WTC11 (cell line): Measurements from ENCODE around the gene UBAP1L. TPM values are rescaled to one million over a fixed set of nuclear protein-coding genes. Genes with fewer than 3 reads are reported as not detected.

Source experiments
- ATAC-seq: fragments of 200-7000 bp; cut with Tn5 transposase; 2 replicates; pipeline ENCODE4 v1.10.0; 2021; ENCODE audit warnings: mild to moderate bottlenecking, moderate library complexity
- CTCF ChIA-PET: fragments of 300-600 bp; sonication (Branson Sonifier 250); formaldehyde crosslinking; loops from one replicate; lab custom pipeline; 2021; ENCODE audit warnings: antibody characterized with exemption; lab: Charles Lee
- POLR2A ChIA-PET: fragments of 350-600 bp; sonication (Branson Sonifier 250); formaldehyde crosslinking; loops from one replicate; lab custom pipeline; 2021; ENCODE audit warnings: antibody characterized with exemption; lab: Charles Lee
- DNase-seq: peaks from one replicate; pipeline ENCODE4 v3.0.0; 2021; ENCODE audit warnings: low spot score
- H3K27ac Mint-ChIP-seq: 2 replicates; pipeline ENCODE4 v1.8.0; 2021; ENCODE audit warnings: mixed read lengths
- H3K27me3 Mint-ChIP-seq: 2 replicates; pipeline ENCODE4 v1.8.0; 2021; ENCODE audit warnings: low read depth, mild to moderate bottlenecking, moderate library complexity, mixed read lengths
- H3K36me3 Mint-ChIP-seq: 2 replicates; pipeline ENCODE4 v1.8.0; 2021; ENCODE audit warnings: mixed read lengths
- H3K4me1 Mint-ChIP-seq: 2 replicates; pipeline ENCODE4 v1.8.0; 2022; ENCODE audit warnings: mixed read lengths
- H3K4me3 Mint-ChIP-seq: 2 replicates; pipeline ENCODE4 v1.8.0; 2021; ENCODE audit warnings: mild to moderate bottlenecking, moderate library complexity, mixed read lengths
- H3K9me3 Mint-ChIP-seq: 2 replicates; pipeline ENCODE4 v1.8.0; 2021; ENCODE audit warnings: mixed read lengths
- ATF1 ChIP-seq: sonication (generic); formaldehyde crosslinking; IDR thresholded peaks from 2 replicates; pipeline ENCODE4 v1.8.1; 2023; ENCODE audit warnings: mild to moderate bottlenecking, moderate library complexity, missing genetic modification reagents
- E2F4 ChIP-seq: sonication (generic); formaldehyde crosslinking; IDR thresholded peaks from 2 replicates; pipeline ENCODE4 v1.8.1; 2022; ENCODE audit warnings: low read depth, mild to moderate bottlenecking, moderate library complexity, missing genetic modification reagents, borderline replicate concordance
- ETV6 ChIP-seq: sonication (generic); formaldehyde crosslinking; IDR thresholded peaks from 2 replicates; pipeline ENCODE4 v1.8.1; 2022; ENCODE audit warnings: mild to moderate bottlenecking, missing genetic modification reagents
- FOXJ3 ChIP-seq: sonication (generic); formaldehyde crosslinking; IDR thresholded peaks from 2 replicates; pipeline ENCODE4 v1.9.0; 2021; ENCODE audit warnings: missing genetic modification reagents, mild to moderate bottlenecking, borderline replicate concordance
- FOXP1 ChIP-seq: sonication (generic); formaldehyde crosslinking; IDR thresholded peaks from 2 replicates; pipeline ENCODE4 v1.8.0; 2022; ENCODE audit warnings: missing genetic modification reagents, mild to moderate bottlenecking, moderate library complexity, borderline replicate concordance
- GRHL2 ChIP-seq: fragments of 250-450 bp; sonication (Bioruptor Pico); IDR thresholded peaks from 2 replicates; pipeline ENCODE4 v1.8.0; 2022; ENCODE audit warnings: mild to moderate bottlenecking, moderate library complexity; ENCODE audit not compliant: insufficient replicate concordance, severe bottlenecking
- KAT7 ChIP-seq: sonication (generic); formaldehyde crosslinking; IDR thresholded peaks from 2 replicates; pipeline ENCODE4 v1.8.1; 2023; ENCODE audit warnings: missing genetic modification reagents, mild to moderate bottlenecking, borderline replicate concordance
- NFE2L1 ChIP-seq: sonication (generic); formaldehyde crosslinking; IDR thresholded peaks from 2 replicates; pipeline ENCODE4 v1.8.1; 2023; ENCODE audit warnings: missing genetic modification reagents
- NR1H2 ChIP-seq: sonication (generic); formaldehyde crosslinking; IDR thresholded peaks from 2 replicates; pipeline ENCODE4 v1.9.0; 2021; ENCODE audit warnings: mild to moderate bottlenecking, moderate library complexity, missing genetic modification reagents
- NR2C2 ChIP-seq: sonication (generic); formaldehyde crosslinking; IDR thresholded peaks from 2 replicates; pipeline ENCODE4 v1.8.0; 2022; ENCODE audit warnings: mild to moderate bottlenecking, missing genetic modification reagents
- PRRX2 ChIP-seq: fragments of 250-450 bp; sonication (Bioruptor Pico); IDR thresholded peaks from 2 replicates; pipeline ENCODE4 v1.8.0; 2021; ENCODE audit warnings: mild to moderate bottlenecking
- SMAD4 ChIP-seq: sonication (generic); formaldehyde crosslinking; IDR thresholded peaks from 2 replicates; pipeline ENCODE4 v1.8.0; 2022; ENCODE audit warnings: mild to moderate bottlenecking, missing genetic modification reagents
- TCF7 ChIP-seq: sonication (generic); formaldehyde crosslinking; IDR thresholded peaks from 2 replicates; pipeline ENCODE4 v1.8.0; 2022; ENCODE audit warnings: mild to moderate bottlenecking, low read depth, missing genetic modification reagents, moderate library complexity
- TP53 ChIP-seq: sonication (generic); formaldehyde crosslinking; IDR thresholded peaks from 2 replicates; pipeline ENCODE4 v1.8.1; 2023; ENCODE audit warnings: mild to moderate bottlenecking, missing genetic modification reagents
- ZBTB21 ChIP-seq: sonication (generic); formaldehyde crosslinking; IDR thresholded peaks from 2 replicates; pipeline ENCODE4 v1.8.1; 2023; ENCODE audit warnings: mild to moderate bottlenecking, missing genetic modification reagents, borderline replicate concordance
- ZNF121 ChIP-seq: sonication (generic); formaldehyde crosslinking; IDR thresholded peaks from 2 replicates; pipeline ENCODE4 v1.8.0; 2023; ENCODE audit warnings: missing genetic modification reagents
- ZNF232 ChIP-seq: sonication (generic); formaldehyde crosslinking; IDR thresholded peaks from 2 replicates; pipeline ENCODE4 v1.8.0; 2022; ENCODE audit warnings: mild to moderate bottlenecking, missing genetic modification reagents
- ZNF317 ChIP-seq: sonication (generic); formaldehyde crosslinking; IDR thresholded peaks from 2 replicates; pipeline ENCODE4 v1.8.1; 2023; ENCODE audit warnings: low read depth, mild to moderate bottlenecking, moderate library complexity, missing genetic modification reagents, borderline replicate concordance
- ZNF396 ChIP-seq: fragments of 250-450 bp; sonication (Bioruptor Pico); IDR thresholded peaks from 2 replicates; pipeline ENCODE4 v1.8.0; 2021; ENCODE audit warnings: mild to moderate bottlenecking, moderate library complexity, borderline replicate concordance
- total RNA-seq: library from RNA; stranded (reverse); gene quantifications from 3 replicates; pipeline ENCODE4 v1.2.3, GENCODE V29; 2021
- TF ChIP-seq, protein P1 (sequence below): fragments of 250-450 bp; sonication (Bioruptor Pico); IDR thresholded peaks from 2 replicates; pipeline ENCODE4 v2.1.2; 2022; ENCODE audit warnings: mild to moderate bottlenecking, moderate library complexity
- TF ChIP-seq, protein P2 (sequence below): fragments of 200-600 bp; IDR thresholded peaks from 2 replicates; pipeline ENCODE4 v1.8.0; 2022; ENCODE audit warnings: antibody characterized with exemption
- TF ChIP-seq, protein P3 (sequence below): sonication (generic); formaldehyde crosslinking; IDR thresholded peaks from 2 replicates; pipeline ENCODE4 v1.8.0; 2023; ENCODE audit warnings: mild to moderate bottlenecking, missing genetic modification reagents
- TF ChIP-seq, protein P4 (sequence below): fragments of 250-450 bp; sonication (Bioruptor Pico); conservative IDR thresholded peaks from 2 replicates; pipeline ENCODE4 v1.9.0; 2021; ENCODE audit warnings: mild to moderate bottlenecking

UBAP1L gene
- total RNA-seq, 1 experiment from 2014 or later = 2.0 TPM

DNA sequence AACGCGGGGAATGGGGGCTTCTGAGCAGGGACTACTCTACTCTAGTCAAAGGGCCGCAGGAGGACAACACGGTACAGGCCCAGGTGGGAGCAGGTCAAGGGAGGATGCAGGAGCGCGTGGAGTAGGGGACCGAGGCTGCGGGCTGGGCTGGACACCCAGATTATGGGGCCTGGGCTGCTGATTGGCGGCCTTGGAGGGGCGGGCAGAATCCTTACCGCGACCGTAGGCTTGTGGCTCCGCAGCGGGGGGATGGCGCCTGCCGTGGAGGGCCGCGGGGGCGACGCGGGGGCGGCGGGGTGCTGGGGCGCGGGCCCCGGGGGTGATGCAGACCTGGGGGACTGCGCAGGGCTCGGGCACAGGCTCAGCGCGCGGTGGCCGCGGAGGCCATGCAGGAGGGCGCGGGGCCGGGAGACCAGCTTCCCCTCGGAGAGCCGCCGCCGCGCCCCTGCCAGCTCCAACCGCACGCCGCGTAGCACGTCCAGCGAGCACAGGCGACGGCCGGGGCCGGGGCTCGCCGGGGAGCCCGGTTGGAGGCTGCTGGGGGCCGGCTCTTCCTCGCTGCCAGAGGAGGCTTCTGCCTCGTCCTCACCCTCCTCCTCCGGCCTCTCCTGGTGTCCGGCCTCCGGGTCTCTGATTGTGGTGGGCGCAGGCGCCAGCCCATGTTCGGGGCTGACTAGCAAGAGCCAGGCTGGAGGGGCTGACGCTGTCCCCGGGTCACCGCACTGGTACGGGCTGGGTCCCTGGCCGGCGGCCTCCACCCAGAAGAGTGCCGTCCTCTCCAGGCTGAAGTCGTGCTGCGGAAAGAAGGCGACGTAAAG lies 12.9 kb downstream of the UBAP1L start (continued):
- no peak for TF ChIP-seq ZBTB21 (CRISPR knock-in tag)
- TF ChIP-seq KAT7 = no peak
- TF ChIP-seq, protein P1, sequence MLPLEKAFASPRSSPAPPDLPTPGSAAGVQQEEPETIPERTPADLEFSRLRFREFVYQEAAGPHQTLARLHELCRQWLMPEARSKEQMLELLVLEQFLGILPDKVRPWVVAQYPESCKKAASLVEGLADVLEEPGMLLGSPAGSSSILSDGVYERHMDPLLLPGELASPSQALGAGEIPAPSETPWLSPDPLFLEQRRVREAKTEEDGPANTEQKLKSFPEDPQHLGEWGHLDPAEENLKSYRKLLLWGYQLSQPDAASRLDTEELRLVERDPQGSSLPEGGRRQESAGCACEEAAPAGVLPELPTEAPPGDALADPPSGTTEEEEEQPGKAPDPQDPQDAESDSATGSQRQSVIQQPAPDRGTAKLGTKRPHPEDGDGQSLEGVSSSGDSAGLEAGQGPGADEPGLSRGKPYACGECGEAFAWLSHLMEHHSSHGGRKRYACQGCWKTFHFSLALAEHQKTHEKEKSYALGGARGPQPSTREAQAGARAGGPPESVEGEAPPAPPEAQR = no peak
- TF ChIP-seq NR1H2 (CRISPR knock-in tag) = no peak
- no peak for TF ChIP-seq ZNF396 (CRISPR knock-in tag)
- no peak for TF ChIP-seq ZNF232
- peak; percentile 38; the same call in 1 of the 2 replicates for TF ChIP-seq FOXP1 (CRISPR knock-in tag)
- 0 out of 2 replicates have a peak, but pooled peaks have one; percentile 6 for TF ChIP-seq ZNF121 (CRISPR knock-in tag)
- no peak for TF ChIP-seq ATF1 (CRISPR knock-in tag)
- no peak for TF ChIP-seq E2F4
- 0 out of 2 replicates have a peak, but pooled peaks have one; percentile 46 for TF ChIP-seq TP53 (CRISPR knock-in tag)
- no peak for TF ChIP-seq NR2C2 (CRISPR knock-in tag)

GRCh38 chr15:65101411-65101890 lies 13.5 kb downstream of the UBAP1L start:
- CTCF ChIA-PET = interaction anchor here (0.5 to 6.1 kb wide), 65 partner anchors 8 to 416 kb away, joined by 3 to 308 read pairs (median 5); partner anchors contain the start of genes ANKDD1A, CILP, CLPX and KBTBD13
- ATAC-seq (peak; percentile 76), DNase-seq (peak; percentile 93)
- Mint-ChIP-seq H3K4me1 (peaks cover 2% of the 10 kb centered on the region), H3K27me3 (peaks cover 10% of the 10 kb centered on the region), H3K4me3 (peak overlapping the region; percentile 89), H3K9me3 (no peaks in the 10 kb centered on the region), H3K36me3 (no peaks in the 10 kb centered on the region), H3K27ac (peak overlapping the region; percentile 86)
- 0 out of 2 replicates have a peak, but pooled peaks have one; percentile 22 for TF ChIP-seq ETV6 (CRISPR knock-in tag)
- no peak for TF ChIP-seq KAT7
- TF ChIP-seq, protein P2, sequence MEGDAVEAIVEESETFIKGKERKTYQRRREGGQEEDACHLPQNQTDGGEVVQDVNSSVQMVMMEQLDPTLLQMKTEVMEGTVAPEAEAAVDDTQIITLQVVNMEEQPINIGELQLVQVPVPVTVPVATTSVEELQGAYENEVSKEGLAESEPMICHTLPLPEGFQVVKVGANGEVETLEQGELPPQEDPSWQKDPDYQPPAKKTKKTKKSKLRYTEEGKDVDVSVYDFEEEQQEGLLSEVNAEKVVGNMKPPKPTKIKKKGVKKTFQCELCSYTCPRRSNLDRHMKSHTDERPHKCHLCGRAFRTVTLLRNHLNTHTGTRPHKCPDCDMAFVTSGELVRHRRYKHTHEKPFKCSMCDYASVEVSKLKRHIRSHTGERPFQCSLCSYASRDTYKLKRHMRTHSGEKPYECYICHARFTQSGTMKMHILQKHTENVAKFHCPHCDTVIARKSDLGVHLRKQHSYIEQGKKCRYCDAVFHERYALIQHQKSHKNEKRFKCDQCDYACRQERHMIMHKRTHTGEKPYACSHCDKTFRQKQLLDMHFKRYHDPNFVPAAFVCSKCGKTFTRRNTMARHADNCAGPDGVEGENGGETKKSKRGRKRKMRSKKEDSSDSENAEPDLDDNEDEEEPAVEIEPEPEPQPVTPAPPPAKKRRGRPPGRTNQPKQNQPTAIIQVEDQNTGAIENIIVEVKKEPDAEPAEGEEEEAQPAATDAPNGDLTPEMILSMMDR = peak; percentile 76
- no peak for TF ChIP-seq SMAD4 (CRISPR knock-in tag)
- POLR2A ChIA-PET = interaction anchor here (0.7 to 2.5 kb wide), 4 partner anchors 14 to 47 kb away, joined by 3 to 12 read pairs (median 8); partner anchors contain the start of gene RASL12

- ATAC-seq = no peak
- CTCF ChIA-PET = interaction anchor here (0.6 to 6.1 kb wide), 6 partner anchors 18 to 416 kb away, joined by 5 to 308 read pairs (median 10); partner anchors contain the start of genes CILP, KBTBD13 and RASL12
- H3K36me3 Mint-ChIP-seq = no peaks in the 10 kb centered on the region
- no peak for TF ChIP-seq TCF7 (CRISPR knock-in tag)
- no peak for TF ChIP-seq GRHL2 (CRISPR knock-in tag)
- TF ChIP-seq ATF1 (CRISPR knock-in tag) = no peak
- TF ChIP-seq NFE2L1 = no peak
- TF ChIP-seq, protein P3, sequence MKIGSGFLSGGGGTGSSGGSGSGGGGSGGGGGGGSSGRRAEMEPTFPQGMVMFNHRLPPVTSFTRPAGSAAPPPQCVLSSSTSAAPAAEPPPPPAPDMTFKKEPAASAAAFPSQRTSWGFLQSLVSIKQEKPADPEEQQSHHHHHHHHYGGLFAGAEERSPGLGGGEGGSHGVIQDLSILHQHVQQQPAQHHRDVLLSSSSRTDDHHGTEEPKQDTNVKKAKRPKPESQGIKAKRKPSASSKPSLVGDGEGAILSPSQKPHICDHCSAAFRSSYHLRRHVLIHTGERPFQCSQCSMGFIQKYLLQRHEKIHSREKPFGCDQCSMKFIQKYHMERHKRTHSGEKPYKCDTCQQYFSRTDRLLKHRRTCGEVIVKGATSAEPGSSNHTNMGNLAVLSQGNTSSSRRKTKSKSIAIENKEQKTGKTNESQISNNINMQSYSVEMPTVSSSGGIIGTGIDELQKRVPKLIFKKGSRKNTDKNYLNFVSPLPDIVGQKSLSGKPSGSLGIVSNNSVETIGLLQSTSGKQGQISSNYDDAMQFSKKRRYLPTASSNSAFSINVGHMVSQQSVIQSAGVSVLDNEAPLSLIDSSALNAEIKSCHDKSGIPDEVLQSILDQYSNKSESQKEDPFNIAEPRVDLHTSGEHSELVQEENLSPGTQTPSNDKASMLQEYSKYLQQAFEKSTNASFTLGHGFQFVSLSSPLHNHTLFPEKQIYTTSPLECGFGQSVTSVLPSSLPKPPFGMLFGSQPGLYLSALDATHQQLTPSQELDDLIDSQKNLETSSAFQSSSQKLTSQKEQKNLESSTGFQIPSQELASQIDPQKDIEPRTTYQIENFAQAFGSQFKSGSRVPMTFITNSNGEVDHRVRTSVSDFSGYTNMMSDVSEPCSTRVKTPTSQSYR (CRISPR knock-in tag) = no peak
- TF ChIP-seq FOXJ3 (CRISPR knock-in tag) = no peak
- TF ChIP-seq, protein P4, sequence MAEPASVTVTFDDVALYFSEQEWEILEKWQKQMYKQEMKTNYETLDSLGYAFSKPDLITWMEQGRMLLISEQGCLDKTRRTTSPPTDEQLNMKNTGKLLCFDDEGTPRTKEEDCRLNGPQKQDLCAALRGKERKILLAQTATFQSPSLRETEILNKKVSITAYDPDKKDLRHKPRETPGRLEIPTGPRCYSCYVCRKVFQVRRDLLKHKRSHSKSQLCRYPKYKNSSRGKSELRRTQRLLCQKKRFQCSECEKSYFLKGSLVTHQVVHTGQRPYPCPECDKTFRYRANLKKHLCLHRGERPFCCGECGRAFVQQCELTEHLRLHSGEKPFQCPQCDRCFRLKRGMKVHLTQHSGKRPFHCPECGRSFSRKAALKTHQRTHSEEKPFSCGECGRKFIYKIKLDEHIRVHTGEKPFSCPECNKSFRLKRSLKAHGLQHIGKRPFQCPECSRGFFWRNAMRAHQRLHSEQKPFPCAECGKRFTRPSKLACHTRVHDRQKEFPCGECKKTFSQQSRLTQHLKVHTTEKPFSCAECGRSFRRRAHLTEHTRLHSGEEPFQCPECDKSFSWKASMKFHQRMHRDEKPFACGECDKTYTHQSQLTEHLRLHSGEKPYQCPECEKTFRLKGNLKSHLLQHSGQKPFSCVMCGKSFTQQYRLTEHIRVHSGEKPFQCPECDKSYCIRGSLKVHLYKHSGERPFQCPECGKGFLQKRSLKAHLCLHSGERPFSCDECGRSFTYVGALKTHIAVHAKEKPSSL (CRISPR knock-in tag) = no peak
- no peak for TF ChIP-seq ZNF317
- no peak for TF ChIP-seq PRRX2
These were observed 14.6 kb downstream of the UBAP1L start for GRCh38 chr15:65100442-65100841.

More at GRCh38 chr15:65100442-65100841, 14.6 kb downstream of the UBAP1L start:
- Mint-ChIP-seq H3K27ac (no peak overlapping the region; the same call in 1 of the 2 replicates), H3K4me1 (peaks cover 2% of the 10 kb centered on the region), H3K4me3 (no peak overlapping the region), H3K27me3 (peaks cover 10% of the 10 kb centered on the region), H3K9me3 (no peaks in the 10 kb centered on the region)
- POLR2A ChIA-PET = interaction anchor here (1.9 kb wide), 1 partner anchor 17 kb away, joined by 12 read pairs; no protein-coding TSS in a partner anchor
- DNase-seq = no peak
